Neural progenitor cell (in vitro differentiated cells): ENCODE measurements around the gene ISCA2.

Experiments used
- EZH2 ChIP-seq: fragments of 200-600 bp; sonication (generic); IDR thresholded peaks from 2 replicates; pipeline ENCODE4 v1.6.1; 2017; ENCODE audit warnings: antibody characterized with exemption, mild to moderate bottlenecking, moderate library complexity
- TF ChIP-seq, protein P1 (sequence below): fragments of 200-600 bp; sonication (generic); IDR thresholded peaks from 2 replicates; pipeline ENCODE4 v1.5.1; 2017; ENCODE audit warnings: antibody characterized with exemption, mild to moderate bottlenecking

DNA sequence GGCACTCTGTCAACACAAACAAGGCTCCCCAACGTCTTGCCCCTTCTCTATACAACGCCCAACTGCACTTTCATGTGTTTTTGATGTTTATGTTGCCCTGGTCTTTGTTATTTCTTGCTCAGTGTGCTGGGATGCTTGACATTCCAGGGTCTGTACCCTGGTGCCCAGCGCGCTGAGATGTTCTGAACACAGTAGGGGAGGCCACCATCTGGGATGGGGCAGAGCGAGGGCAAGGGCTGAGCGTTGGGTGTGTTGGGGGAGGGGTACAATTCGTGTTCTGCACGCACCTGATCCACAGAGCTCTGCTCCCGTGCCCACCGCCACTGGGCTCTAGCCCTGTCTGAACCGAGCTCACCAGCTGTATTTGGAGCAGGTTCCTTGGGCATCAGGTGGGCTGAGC, 52.9 kb downstream of the ISCA2 start:
- TF ChIP-seq, protein P1, sequence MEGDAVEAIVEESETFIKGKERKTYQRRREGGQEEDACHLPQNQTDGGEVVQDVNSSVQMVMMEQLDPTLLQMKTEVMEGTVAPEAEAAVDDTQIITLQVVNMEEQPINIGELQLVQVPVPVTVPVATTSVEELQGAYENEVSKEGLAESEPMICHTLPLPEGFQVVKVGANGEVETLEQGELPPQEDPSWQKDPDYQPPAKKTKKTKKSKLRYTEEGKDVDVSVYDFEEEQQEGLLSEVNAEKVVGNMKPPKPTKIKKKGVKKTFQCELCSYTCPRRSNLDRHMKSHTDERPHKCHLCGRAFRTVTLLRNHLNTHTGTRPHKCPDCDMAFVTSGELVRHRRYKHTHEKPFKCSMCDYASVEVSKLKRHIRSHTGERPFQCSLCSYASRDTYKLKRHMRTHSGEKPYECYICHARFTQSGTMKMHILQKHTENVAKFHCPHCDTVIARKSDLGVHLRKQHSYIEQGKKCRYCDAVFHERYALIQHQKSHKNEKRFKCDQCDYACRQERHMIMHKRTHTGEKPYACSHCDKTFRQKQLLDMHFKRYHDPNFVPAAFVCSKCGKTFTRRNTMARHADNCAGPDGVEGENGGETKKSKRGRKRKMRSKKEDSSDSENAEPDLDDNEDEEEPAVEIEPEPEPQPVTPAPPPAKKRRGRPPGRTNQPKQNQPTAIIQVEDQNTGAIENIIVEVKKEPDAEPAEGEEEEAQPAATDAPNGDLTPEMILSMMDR, result no peak
- no peak for TF ChIP-seq EZH2
